OCI-LY7 (cell line): ENCODE results near the gene CALM3. TPM values are rescaled to one million over a fixed set of nuclear protein-coding genes. Genes with fewer than 3 reads are reported as not detected.

Experiments
- BruUV-seq: library from RNA; stranded (reverse); fragments of 400-500 nt; replicated peaks from 2 replicates; lab custom pipeline; 2021; lab: Mats Ljungman, UMichigan
- CTCF ChIA-PET: fragments of 300-600 bp; sonication (Branson Sonifier 250); formaldehyde crosslinking; loops from one replicate; lab custom pipeline; 2022; ENCODE audit warnings: antibody characterized with exemption; ENCODE audit not compliant: unreplicated experiment; lab: Charles Lee
- POLR2A ChIA-PET: fragments of 300-600 bp; sonication (Branson Sonifier 250); formaldehyde crosslinking; loops from one replicate; lab custom pipeline; 2022; ENCODE audit warnings: antibody characterized with exemption; lab: Charles Lee
- DNase-seq: peaks from one replicate; pipeline ENCODE4 v3.0.0-alpha.2; 2015; ENCODE audit warnings: low spot score
- H2AFZ ChIP-seq: fragments of 200-600 bp; sonication (generic), shearing (Covaris generic); 2 replicates; pipeline ENCODE4 v1.6.1; 2014; ENCODE audit warnings: mild to moderate bottlenecking, antibody characterized with exemption, low read length, moderate library complexity
- H3K27ac ChIP-seq: fragments of 200-600 bp; sonication (generic); 2 replicates; pipeline ENCODE4 v1.5.1; 2014; ENCODE audit warnings: mixed run types, low read depth, mild to moderate bottlenecking, moderate library complexity, low read length, inconsistent platforms; ENCODE audit not compliant: poor library complexity, severe bottlenecking
- H3K36me3 ChIP-seq: fragments of 200-600 bp; sonication (generic); 2 replicates; pipeline ENCODE4 v1.6.1; 2014; ENCODE audit warnings: mild to moderate bottlenecking, antibody characterized with exemption, low read length, moderate library complexity, mixed read lengths; ENCODE audit not compliant: insufficient read depth
- H3K4me1 ChIP-seq: fragments of 200-600 bp; sonication (generic); 2 replicates; pipeline ENCODE4 v1.5.1; 2014; ENCODE audit warnings: mild to moderate bottlenecking, low read length; ENCODE audit not compliant: insufficient read depth, poor library complexity, severe bottlenecking
- H3K4me2 ChIP-seq: fragments of 200-600 bp; sonication (generic); 2 replicates; pipeline ENCODE4 v1.6.1; 2014; ENCODE audit warnings: mild to moderate bottlenecking, low read length
- H3K4me3 ChIP-seq: fragments of 200-600 bp; sonication (generic); 2 replicates; pipeline ENCODE4 v1.5.1; 2014; ENCODE audit warnings: mild to moderate bottlenecking, low read depth, low read length; ENCODE audit not compliant: poor library complexity, severe bottlenecking
- H3K79me2 ChIP-seq: fragments of 200-600 bp; sonication (generic); 2 replicates; pipeline ENCODE4 v1.6.1; 2016; ENCODE audit warnings: low read depth, mild to moderate bottlenecking, low read length, moderate library complexity, mixed read lengths; ENCODE audit not compliant: insufficient read depth
- H3K9me2 ChIP-seq: fragments of 200-600 bp; sonication (generic); 2 replicates; pipeline ENCODE4 v1.6.1; 2016; ENCODE audit warnings: mild to moderate bottlenecking, low read length, mixed read lengths; ENCODE audit not compliant: insufficient read depth
- H3K9me3 ChIP-seq: fragments of 200-600 bp; sonication (generic); 2 replicates; pipeline ENCODE4 v1.6.1; 2014; ENCODE audit warnings: mild to moderate bottlenecking, mixed run types, low read length, mixed read lengths
- H4K20me1 ChIP-seq: fragments of 200-600 bp; sonication (generic); 2 replicates; pipeline ENCODE4 v1.6.1; 2014; ENCODE audit warnings: mild to moderate bottlenecking, antibody characterized with exemption, low read length, moderate library complexity, mixed read lengths; ENCODE audit not compliant: insufficient read depth
- CTCF ChIP-seq: fragments of 200-600 bp; sonication (generic); conservative IDR thresholded peaks from 2 replicates; pipeline ENCODE4 v1.5.1; 2014; ENCODE audit warnings: mild to moderate bottlenecking, antibody characterized with exemption, low read length, moderate library complexity, mixed read lengths
- EZH2phosphoT487 ChIP-seq: fragments of 200-600 bp; sonication (generic); IDR thresholded peaks from 2 replicates; pipeline ENCODE4 v1.6.1; 2018; ENCODE audit warnings: low read depth, borderline replicate concordance, mild to moderate bottlenecking, mixed run types, antibody characterized with exemption, low read length, moderate library complexity, mixed read lengths
- intact Hi-C: fragments of 100-400 bp; cut with micrococcal nuclease; formaldehyde crosslinking; loops from one replicate; pipeline ENCODE4 v1.10.0; 2022; ENCODE audit not compliant: unreplicated experiment
- total RNA-seq, 2 experiments: library from RNA; depleted of rRNA in 1 of 2; stranded (reverse); fragments of >200 nt in 1 of 2; shearing (Covaris generic) in 1 of 2; gene quantifications; 2 replicates each; pipeline ENCODE4 v1.2.3, GENCODE V29; 2014 to 2022

Gene CALM3
- total RNA-seq, 2 experiments from 2014 or later: 175 to 198 TPM

GRCh38 chr19:46633130-46633529 lies 32.0 kb downstream of the CALM3 start:
- no peak for DNase-seq
- H3K9me2 ChIP-seq: no peaks in the 10 kb centered on the region
- peak overlapping the region; percentile 69 for H3K4me2 ChIP-seq
- no peaks in the 10 kb centered on the region for H3K79me2 ChIP-seq
- no TSS peak for BruUV-seq
- ChIA-PET POLR2A (interaction anchor here (0.9 to 1.0 kb wide), 2 partner anchors 8 to 28 kb away, joined by 3 read pairs; partner anchors contain the start of genes DACT3 and PTGIR), CTCF (no interaction called here)
- intact Hi-C loops: no loop called here
- no peak overlapping the region for H2AFZ ChIP-seq
- peaks cover 32% of the 10 kb centered on the region for H3K4me1 ChIP-seq
- H3K27ac ChIP-seq: no peak overlapping the region
- H3K36me3 ChIP-seq: no peaks in the 10 kb centered on the region
- H4K20me1 ChIP-seq: no peaks in the 10 kb centered on the region
- H3K4me3 ChIP-seq: no peak overlapping the region
- TF ChIP-seq CTCF (no peak), EZH2phosphoT487 (no peak)
- no peaks in the 10 kb centered on the region for H3K9me3 ChIP-seq

GRCh38 chr19:46634045-46634655 lies 33.0 kb downstream of the CALM3 start:
- TF ChIP-seq CTCF: no peak
- no peak for TF ChIP-seq EZH2phosphoT487
- Histone ChIP-seq H3K27ac (no peak overlapping the region), H2AFZ (no peak overlapping the region), H3K36me3 (no peaks in the 10 kb centered on the region), H3K4me1 (peaks cover 39% of the 10 kb centered on the region), H3K4me2 (peak overlapping the region; percentile 69), H3K9me3 (no peaks in the 10 kb centered on the region), H4K20me1 (no peaks in the 10 kb centered on the region), H3K79me2 (no peaks in the 10 kb centered on the region), H3K4me3 (peak overlapping the region; percentile 45), H3K9me2 (no peaks in the 10 kb centered on the region)
- DNase-seq: peak; percentile 89
- ChIA-PET CTCF (no interaction called here), POLR2A (interaction anchor here (0.6 to 1.0 kb wide), 3 partner anchors 9 to 192 kb away, joined by 3 read pairs; partner anchors contain the start of genes DACT3 and PTGIR)
- no TSS peak for BruUV-seq
- intact Hi-C loops: loop anchor here (1.0 kb wide), 1 partner anchor 28 kb away; no protein-coding TSS in a partner anchor

- Histone ChIP-seq H3K79me2 (no peaks in the 10 kb centered on the region), H4K20me1 (no peaks in the 10 kb centered on the region), H3K4me1 (peaks cover 45% of the 10 kb centered on the region), H3K9me2 (no peaks in the 10 kb centered on the region), H3K4me3 (peak overlapping the region; percentile 34), H3K9me3 (no peaks in the 10 kb centered on the region), H3K36me3 (no peaks in the 10 kb centered on the region), H3K4me2 (peak overlapping the region; percentile 63), H3K27ac (no peak overlapping the region), H2AFZ (no peak overlapping the region)
- intact Hi-C loops: loop anchor here (1.0 kb wide), 1 partner anchor 28 kb away; no protein-coding TSS in a partner anchor
- ChIA-PET POLR2A (no interaction called here), CTCF (no interaction called here)
- DNase-seq: no peak
- BruUV-seq: no TSS peak
- TF ChIP-seq EZH2phosphoT487: no peak
- TF ChIP-seq CTCF: no peak
Observed at GRCh38 chr19:46634656-46635218, 33.6 kb downstream of the CALM3 start.
